ENCODE measurements around the gene P2RX6.
"Not testable (repeated sequence)": the region's sequence is repeated elsewhere in the genome, so short reads cannot be mapped to it uniquely, and the experiment has no call there.

The P2RX6 gene

DNA sequence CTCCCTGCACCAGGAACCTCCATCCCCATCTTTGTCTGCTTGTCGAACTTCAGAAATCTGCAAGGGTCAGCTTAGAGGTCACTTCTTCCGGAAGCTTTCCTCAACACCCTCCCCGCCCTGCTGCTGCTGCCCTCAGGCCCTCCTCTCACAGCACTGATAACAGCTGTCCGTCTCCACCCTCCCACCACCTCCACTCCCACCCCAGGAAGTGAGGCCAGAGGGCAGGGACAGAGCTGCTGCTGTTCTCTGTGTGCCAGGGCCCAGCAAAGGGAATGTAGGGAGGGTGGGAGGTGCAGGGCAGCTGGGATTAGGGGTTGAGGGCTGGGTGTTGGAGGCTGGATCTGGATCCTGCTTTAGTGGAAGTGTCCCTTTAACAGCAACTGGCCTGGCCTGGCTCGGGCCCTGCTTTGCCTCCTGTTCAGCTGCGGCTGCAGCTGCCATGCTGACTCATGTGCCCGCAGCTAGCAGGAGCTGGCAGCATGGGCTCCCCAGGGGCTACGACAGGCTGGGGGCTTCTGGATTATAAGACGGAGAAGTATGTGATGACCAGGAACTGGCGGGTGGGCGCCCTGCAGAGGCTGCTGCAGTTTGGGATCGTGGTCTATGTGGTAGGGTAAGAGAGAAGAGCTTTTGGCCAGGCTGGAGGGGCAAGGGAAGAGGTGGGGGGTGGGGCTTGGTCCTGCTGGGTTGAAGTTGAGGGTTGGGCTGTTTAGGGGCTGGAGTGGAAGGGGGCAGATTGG lies at the start of gene P2RX6:
Gene P2RX6 (plus strand): TSS at position 440 of the 740 bp plus-strand sequence. CDS start 10 bp downstream, at position 450.
- DNase-seq (ENCODE audit: low read depth), result no peak

GRCh38 chr22:20965888-20966855 lies 48.8 kb upstream of the P2RX6 start:
- DNase-seq (ENCODE audit: low read depth), result no peak

DNA sequence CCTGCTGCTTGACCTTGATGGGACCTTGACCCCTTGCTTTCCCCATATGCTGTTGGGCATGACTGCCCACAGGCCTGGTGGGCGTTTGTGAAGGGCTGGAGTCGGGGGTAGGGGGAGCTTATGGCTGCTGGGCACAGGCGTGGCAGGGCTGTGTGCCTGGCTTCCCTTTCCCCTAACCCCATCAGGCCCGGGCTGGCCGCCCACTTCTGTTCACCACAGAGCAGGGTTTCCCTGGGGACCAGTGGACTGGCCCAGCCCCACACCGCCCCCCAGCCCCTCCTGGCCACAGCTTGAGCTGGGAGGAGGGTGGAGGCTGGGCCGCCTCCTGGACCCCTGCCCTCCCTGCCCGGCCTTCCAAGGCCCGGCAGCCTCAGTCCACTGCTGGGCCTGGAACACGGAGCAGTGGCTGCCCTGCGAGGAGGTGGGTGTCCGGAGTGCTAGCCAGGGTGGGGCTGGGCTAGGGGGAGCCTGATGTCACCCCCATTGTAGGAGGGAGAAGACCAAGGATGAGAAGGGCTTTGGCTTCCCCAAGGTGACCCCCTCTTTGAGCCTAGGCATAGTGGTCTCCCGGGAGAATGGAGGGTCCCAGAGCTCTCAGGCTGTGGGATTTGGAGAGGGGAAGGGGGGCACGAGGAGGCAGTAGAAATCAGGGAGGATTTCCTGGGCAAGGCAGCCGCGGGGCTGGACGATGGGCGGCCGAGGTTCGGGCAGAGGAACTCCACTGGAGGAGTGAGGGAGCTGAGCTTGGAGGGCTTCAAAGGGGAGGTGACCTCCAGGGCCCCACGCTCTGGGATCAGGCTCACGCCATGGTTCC lies 47.9 kb upstream of the P2RX6 start, which contains the start of gene AIFM3:
Gene AIFM3 (plus strand): TSS at position 373 of the 814 bp plus-strand sequence. CDS start 690 bp downstream, outside the sequence.
- DNase-seq (ENCODE audit: low read depth), result no peak

DNA sequence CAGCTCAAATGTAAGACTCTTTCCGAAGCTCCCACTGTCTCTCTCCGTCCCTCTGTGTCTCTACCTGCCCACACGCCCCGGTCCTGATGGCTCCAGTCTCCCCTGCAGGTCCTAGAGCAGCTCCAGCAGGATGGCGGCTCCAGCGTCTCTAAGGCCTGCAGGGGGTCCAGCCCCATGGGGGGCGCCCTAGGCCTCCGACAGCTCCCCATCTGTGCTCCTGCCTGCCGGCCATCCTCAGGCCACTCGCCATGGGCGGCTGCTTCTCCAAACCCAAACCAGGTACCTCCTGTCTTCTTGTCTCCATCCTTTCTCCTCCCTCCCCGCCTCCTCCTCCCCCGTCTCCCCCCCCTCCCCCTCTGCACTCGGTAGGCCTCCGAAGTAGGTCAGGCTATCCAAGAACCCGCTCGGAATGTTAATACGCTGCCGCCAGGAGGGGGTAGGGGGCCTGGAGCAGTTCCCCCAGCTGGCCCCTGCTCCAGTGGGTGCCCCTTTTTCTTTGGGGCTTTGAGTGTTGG lies 47.2 kb upstream of the P2RX6 start:
- no peak for DNase-seq (ENCODE audit: low read depth)

DNA sequence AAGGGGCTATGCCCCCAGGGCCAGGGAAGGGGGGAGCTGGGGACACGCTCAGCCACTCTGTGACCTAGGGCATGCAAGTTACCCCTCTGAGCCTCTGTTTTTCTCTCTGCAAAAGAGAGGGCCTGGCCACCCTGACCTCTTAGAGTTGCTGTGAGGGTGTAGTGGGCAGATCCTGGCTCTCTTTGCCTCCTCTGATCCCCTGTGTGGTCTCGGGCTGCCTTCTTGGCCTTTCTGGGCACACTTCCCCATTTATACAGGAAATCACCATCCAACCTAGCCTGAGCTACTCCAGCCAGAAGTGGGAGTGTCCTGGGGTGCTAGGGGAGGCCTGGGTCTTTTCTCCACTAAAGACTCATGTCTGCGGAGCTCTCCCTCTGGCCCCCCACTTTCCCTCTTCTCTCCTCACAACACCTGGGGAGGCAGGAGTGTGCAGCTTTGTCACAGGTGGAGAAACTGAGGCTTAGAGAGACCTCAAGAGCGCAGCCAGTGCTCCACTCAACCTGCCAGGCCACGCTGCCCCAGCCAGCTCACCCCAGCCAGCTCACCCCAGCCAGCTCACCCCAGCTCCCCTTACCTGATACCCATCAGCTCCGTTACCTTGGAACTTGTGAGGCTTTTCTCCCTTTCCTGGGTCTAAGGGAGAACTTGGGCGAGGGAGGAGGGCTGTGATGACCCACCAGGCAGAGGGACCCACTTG lies 46.5 kb upstream of the P2RX6 start:
- no peak for DNase-seq (ENCODE audit: low read depth)

GRCh38 chr22:20970939-20971657 lies 43.9 kb upstream of the P2RX6 start:
- DNase-seq (ENCODE audit: low read depth), result no peak

GRCh38 chr22:20972014-20972694 lies 42.8 kb upstream of the P2RX6 start:
- not testable (repeated sequence) for DNase-seq (ENCODE audit: low read depth)

- DNase-seq (ENCODE audit: low read depth), result no peak
These were observed 41.9 kb upstream of the P2RX6 start for GRCh38 chr22:20972933-20973577.

DNA sequence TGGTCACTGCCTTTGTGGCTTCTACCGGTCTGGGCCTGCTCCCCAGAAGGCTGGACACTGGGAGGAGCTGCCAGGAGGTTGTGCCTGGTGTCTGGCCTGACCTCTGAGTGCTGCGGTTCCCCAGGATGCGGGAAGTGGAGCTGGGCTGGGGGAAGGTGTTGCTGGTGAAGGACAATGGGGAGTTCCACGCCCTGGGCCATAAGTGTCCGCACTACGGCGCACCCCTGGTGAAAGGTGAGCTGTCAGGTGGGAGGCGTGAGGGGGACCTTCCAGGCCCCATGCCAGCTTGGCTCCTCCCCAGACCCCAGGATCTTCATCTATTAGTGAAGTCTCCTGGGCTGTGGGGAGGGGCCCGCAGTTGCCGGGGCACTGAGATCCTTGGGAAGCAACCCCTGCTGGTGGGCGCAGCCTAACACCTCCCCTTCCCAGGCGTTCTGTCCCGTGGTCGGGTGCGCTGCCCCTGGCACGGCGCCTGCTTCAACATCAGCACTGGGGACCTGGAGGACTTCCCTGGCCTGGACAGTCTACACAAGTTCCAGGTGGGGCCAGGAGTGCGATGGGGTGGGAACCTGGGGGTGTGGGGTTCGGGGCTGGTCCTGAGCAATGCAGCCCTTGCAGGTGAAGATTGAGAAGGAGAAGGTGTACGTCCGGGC lies 41.2 kb upstream of the P2RX6 start:
- no peak for DNase-seq (ENCODE audit: low read depth)

- DNase-seq (ENCODE audit: low read depth), result no peak
These were observed 40.5 kb upstream of the P2RX6 start for GRCh38 chr22:20974336-20974955.

DNA sequence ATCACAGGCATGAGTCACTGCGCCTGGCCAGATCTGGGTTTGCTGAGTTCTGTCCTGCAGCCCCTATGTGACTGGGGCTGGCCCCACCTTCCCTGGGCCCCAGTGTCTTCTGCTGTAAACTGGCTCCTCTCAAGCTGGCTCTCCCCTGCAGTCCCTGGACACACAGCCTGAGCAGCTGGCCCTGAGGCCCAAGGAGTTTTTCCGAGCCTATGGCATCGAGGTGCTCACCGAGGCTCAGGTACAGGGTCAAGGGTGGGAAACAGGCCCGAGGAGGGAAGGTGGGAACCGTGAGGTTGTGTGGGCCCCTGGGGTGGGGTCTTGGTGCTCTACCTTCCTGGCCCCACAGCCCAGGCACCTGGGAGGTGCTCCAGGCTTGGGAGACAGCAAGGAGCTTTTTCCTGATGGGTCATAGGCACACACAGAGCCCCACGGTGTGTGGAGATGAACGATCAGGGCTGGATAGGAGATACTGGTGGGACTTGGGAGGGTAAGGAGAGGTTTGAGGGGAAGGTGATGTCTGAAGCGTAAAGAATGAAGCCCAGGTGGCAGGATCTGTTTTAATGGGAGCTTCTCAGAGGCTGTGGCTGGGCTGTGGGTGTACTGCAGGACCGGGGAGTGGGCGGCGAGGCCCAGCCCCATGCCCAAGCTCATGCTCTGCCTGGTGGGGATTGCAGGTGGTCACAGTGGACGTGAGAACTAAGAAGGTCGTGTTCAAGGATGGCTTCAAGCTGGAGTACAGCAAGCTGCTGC lies 39.2 kb upstream of the P2RX6 start:
- DNase-seq (ENCODE audit: low read depth), result no peak

GRCh38 chr22:20976291-20976877 lies 38.6 kb upstream of the P2RX6 start:
- no peak for DNase-seq (ENCODE audit: low read depth)

- DNase-seq (ENCODE audit: low read depth), result no peak
These were observed 37.9 kb upstream of the P2RX6 start for GRCh38 chr22:20977019-20977418.

- DNase-seq (ENCODE audit: low read depth), result no peak
These were observed 37.3 kb upstream of the P2RX6 start for GRCh38 chr22:20977516-20978170.

- DNase-seq (ENCODE audit: low read depth), result no peak
These were observed 36.5 kb upstream of the P2RX6 start for GRCh38 chr22:20978419-20978818.

DNA sequence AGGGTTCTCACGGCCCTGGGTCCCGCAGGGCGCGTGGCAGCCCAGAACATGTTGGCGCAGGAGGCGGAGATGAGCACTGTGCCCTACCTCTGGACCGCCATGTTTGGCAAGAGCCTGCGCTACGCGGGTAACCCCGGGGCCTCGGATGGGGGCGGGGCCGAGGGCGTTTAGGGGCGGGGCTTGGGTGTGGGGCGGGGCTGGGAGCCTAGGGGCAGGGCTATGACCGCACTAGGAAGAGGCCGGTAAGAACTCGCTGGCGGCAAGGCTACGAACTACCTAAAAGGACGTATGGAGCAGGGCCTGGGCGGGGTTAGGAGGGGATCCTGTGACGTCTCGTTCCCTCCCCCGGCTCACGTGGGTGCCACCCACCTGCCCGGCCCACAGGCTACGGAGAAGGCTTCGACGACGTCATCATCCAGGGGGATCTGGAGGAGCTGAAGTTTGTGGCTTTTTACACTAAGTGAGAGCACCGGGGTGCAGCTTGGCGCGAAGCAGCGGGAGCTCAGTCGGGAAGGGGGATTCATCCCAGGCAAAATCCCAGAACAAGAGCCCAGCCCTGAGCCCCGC lies 35.6 kb upstream of the P2RX6 start:
- DNase-seq (ENCODE audit: low read depth), result peak; percentile 41
